A673 (cell line): ENCODE data around the gene SGPL1. TPM values are rescaled to one million over a fixed set of nuclear protein-coding genes. Genes with fewer than 3 reads are reported as not detected.

Experiments used
- BruUV-seq: library from RNA; stranded (reverse); fragments of 400-500 nt; replicated peaks from 2 replicates; lab custom pipeline; 2021; lab: Mats Ljungman, UMichigan
- CTCF ChIA-PET: fragments of 300-600 bp; sonication (Branson Sonifier 250); formaldehyde crosslinking; loops from one replicate; lab custom pipeline; 2022; ENCODE audit warnings: antibody characterized with exemption; lab: Charles Lee
- POLR2A ChIA-PET: fragments of 300-600 bp; sonication (Branson Sonifier 250); formaldehyde crosslinking; loops from one replicate; lab custom pipeline; 2022; ENCODE audit warnings: antibody characterized with exemption; ENCODE audit not compliant: low non-redundant PET; lab: Charles Lee
- DNase-seq: peaks from one replicate; pipeline ENCODE4 v3.0.0-alpha.2; 2015; ENCODE audit warnings: low spot score
- H3K27ac ChIP-seq: fragments of 200-600 bp; sonication (generic); 2 replicates; pipeline ENCODE4 v1.5.1; 2016; ENCODE audit warnings: mixed run types, low read depth, mild to moderate bottlenecking, mixed read lengths, antibody characterized with exemption, low read length; ENCODE audit not compliant: poor library complexity, severe bottlenecking
- H3K27me3 ChIP-seq: fragments of 200-600 bp; sonication (generic); replicated peaks from 2 replicates; pipeline ENCODE4 v1.6.1; 2017; ENCODE audit warnings: mixed run types, low read depth, mild to moderate bottlenecking, mixed read lengths, antibody characterized with exemption, low read length; ENCODE audit not compliant: insufficient read depth, poor library complexity
- H3K36me3 ChIP-seq: fragments of 200-600 bp; sonication (generic); 2 replicates; pipeline ENCODE4 v1.6.1; 2016; ENCODE audit warnings: mixed run types, mild to moderate bottlenecking, mixed read lengths, antibody characterized with exemption, low read length; ENCODE audit not compliant: insufficient read depth, poor library complexity, severe bottlenecking
- H3K4me1 ChIP-seq: fragments of 200-600 bp; sonication (generic); 2 replicates; pipeline ENCODE4 v1.6.1; 2017; ENCODE audit warnings: mixed run types, mild to moderate bottlenecking, mixed read lengths, antibody characterized with exemption, low read length; ENCODE audit not compliant: insufficient read depth, poor library complexity, severe bottlenecking
- H3K4me3 ChIP-seq: fragments of 200-600 bp; sonication (generic); 2 replicates; pipeline ENCODE4 v1.5.1; 2016; ENCODE audit warnings: low read depth, mixed run types, mild to moderate bottlenecking, mixed read lengths, low read length; ENCODE audit not compliant: poor library complexity, severe bottlenecking
- H3K9me3 ChIP-seq: fragments of 200-600 bp; sonication (generic); 2 replicates; pipeline ENCODE4 v1.6.1; 2016; ENCODE audit warnings: mixed run types, low read depth, mild to moderate bottlenecking, mixed read lengths, antibody characterized with exemption, low read length; ENCODE audit not compliant: poor library complexity, severe bottlenecking
- CTCF ChIP-seq: fragments of 300-800, 200-600 bp; sonication (generic); conservative IDR thresholded peaks from 2 replicates; pipeline ENCODE4 v1.5.1; 2017; ENCODE audit warnings: low read depth, mild to moderate bottlenecking, antibody characterized with exemption, low read length, moderate library complexity, mixed read lengths
- EZH2 ChIP-seq: fragments of 200-600 bp; sonication (generic); IDR thresholded peaks from 2 replicates; pipeline ENCODE4 v1.6.1; 2017; ENCODE audit warnings: borderline replicate concordance, low read depth, mild to moderate bottlenecking, mixed read lengths, antibody characterized with exemption, low read length; ENCODE audit not compliant: poor library complexity, severe bottlenecking
- intact Hi-C: fragments of 100-400 bp; cut with micrococcal nuclease; formaldehyde crosslinking; loops from one replicate; pipeline ENCODE4 v1.10.0; 2022; ENCODE audit not compliant: unreplicated experiment
- total RNA-seq: library from RNA; stranded (reverse); gene quantifications from 2 replicates; pipeline ENCODE4 v1.2.3, GENCODE V29; 2021

The SGPL1 gene
- total RNA-seq, 1 experiment from 2014 or later: 48.6 TPM

- no peaks in the 10 kb centered on the region for H3K36me3 ChIP-seq
- no TSS peak for BruUV-seq
- no peak overlapping the region for H3K4me3 ChIP-seq
- no peak for TF ChIP-seq CTCF
- no peak for TF ChIP-seq EZH2
- intact Hi-C loops: no loop called here
- no peak overlapping the region for H3K27ac ChIP-seq
- H3K9me3 ChIP-seq: no peaks in the 10 kb centered on the region
- CTCF ChIA-PET: no interaction called here
- no peaks in the 10 kb centered on the region for H3K27me3 ChIP-seq
- H3K4me1 ChIP-seq: no peaks in the 10 kb centered on the region
- DNase-seq: no peak
- POLR2A ChIA-PET: no interaction called here
Measured at GRCh38 chr10:70782086-70782745, 33.5 kb upstream of the SGPL1 start.

- H3K27me3 ChIP-seq: no peaks in the 10 kb centered on the region
- ChIA-PET POLR2A (no interaction called here), CTCF (no interaction called here)
- no peaks in the 10 kb centered on the region for H3K36me3 ChIP-seq
- no peaks in the 10 kb centered on the region for H3K4me1 ChIP-seq
- no peak for DNase-seq
- no peaks in the 10 kb centered on the region for H3K9me3 ChIP-seq
- H3K27ac ChIP-seq: no peak overlapping the region
- no TSS peak for BruUV-seq
- no peak for TF ChIP-seq EZH2
- TF ChIP-seq CTCF: no peak
- H3K4me3 ChIP-seq: no peak overlapping the region
- intact Hi-C loops: no loop called here
Measured at GRCh38 chr10:70782746-70783680, 32.7 kb upstream of the SGPL1 start.

GRCh38 chr10:70784016-70784415, 31.7 kb upstream of the SGPL1 start:
- no peak for TF ChIP-seq EZH2
- CTCF ChIA-PET: no interaction called here
- intact Hi-C loops: no loop called here
- no peaks in the 10 kb centered on the region for H3K36me3 ChIP-seq
- no peaks in the 10 kb centered on the region for H3K4me1 ChIP-seq
- H3K27me3 ChIP-seq: no peaks in the 10 kb centered on the region
- no peak overlapping the region for H3K4me3 ChIP-seq
- H3K27ac ChIP-seq: no peak overlapping the region
- no peaks in the 10 kb centered on the region for H3K9me3 ChIP-seq
- POLR2A ChIA-PET: no interaction called here
- BruUV-seq: no TSS peak
- DNase-seq: no peak
